ENCODE results near the gene PIK3C2G. TPM values are rescaled to one million over a fixed set of nuclear protein-coding genes. Genes with fewer than 3 reads are reported as not detected.

PIK3C2G gene
- polyA plus RNA-seq, 3 donors, result not detected

DNA sequence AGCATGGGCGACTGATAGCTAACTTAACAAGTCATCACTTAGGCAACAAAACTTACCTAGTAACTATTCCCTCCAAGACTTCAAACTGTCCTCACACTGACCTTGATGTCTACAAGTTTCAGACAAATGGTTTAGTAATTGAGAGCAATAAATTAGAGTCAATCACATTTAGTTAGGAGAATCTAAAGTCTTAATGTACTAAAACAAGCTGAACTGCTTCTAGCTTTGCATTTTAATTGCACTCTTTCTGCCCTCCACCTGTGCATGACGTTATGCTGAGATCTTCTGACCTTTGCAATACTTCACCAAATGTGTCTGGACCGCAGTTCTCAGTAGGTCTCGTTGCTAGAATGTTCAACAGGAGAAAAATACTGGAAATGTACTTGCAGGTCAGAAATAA lies 158.0 kb downstream of the PIK3C2G start:
- Histone ChIP-seq H3K27me3 (ENCODE audit: control insufficient read depth in 2 of 2, insufficient read depth in 2 of 2, low read length in 2 of 2) (no peaks in the 10 kb centered on the region), H3K9ac (ENCODE audit: insufficient read depth, low read length, poor library complexity, severe bottlenecking) (no peak overlapping the region), H4K20me1 (ENCODE audit: insufficient read depth, low read length) (no peaks in the 10 kb centered on the region), H3K36me3 (replicated peaks in 1 of 2; ENCODE audit: control insufficient read depth in 1 of 2, insufficient read depth in 2 of 2, low read length in 2 of 2) (no peaks in the 10 kb centered on the region), H3K4me2 (replicated peaks; ENCODE audit: extremely low read depth, low read length, poor library complexity, severe bottlenecking) (no peak overlapping the region), H3K4me3 (replicated peaks in 1 of 3; ENCODE audit: low read depth in 2 of 3, low read length in 3 of 3) (no peak overlapping the region), H3K27ac (ENCODE audit: low read depth in 1 of 2, low read length in 2 of 2) (no peak overlapping the region), H3K9me3 (replicated peaks in 1 of 2; ENCODE audit: control insufficient read depth in 1 of 2, insufficient read depth in 1 of 2, low read length in 2 of 2) (no peaks in the 10 kb centered on the region), H2AFZ (ENCODE audit: insufficient read depth, low read depth, low read length, poor library complexity, severe bottlenecking) (no peak overlapping the region), H3K4me1 (ENCODE audit: control insufficient read depth in 1 of 2, insufficient read depth in 2 of 2, low read length in 2 of 2) (no peaks in the 10 kb centered on the region), H3K79me2 (ENCODE audit: insufficient read depth, low read length) (no peaks in the 10 kb centered on the region)
- H3K4me1 Mint-ChIP-seq, result no peaks in the 10 kb centered on the region
- no peak overlapping the region for H3K27ac Mint-ChIP-seq
- TF ChIP-seq, protein P1, sequence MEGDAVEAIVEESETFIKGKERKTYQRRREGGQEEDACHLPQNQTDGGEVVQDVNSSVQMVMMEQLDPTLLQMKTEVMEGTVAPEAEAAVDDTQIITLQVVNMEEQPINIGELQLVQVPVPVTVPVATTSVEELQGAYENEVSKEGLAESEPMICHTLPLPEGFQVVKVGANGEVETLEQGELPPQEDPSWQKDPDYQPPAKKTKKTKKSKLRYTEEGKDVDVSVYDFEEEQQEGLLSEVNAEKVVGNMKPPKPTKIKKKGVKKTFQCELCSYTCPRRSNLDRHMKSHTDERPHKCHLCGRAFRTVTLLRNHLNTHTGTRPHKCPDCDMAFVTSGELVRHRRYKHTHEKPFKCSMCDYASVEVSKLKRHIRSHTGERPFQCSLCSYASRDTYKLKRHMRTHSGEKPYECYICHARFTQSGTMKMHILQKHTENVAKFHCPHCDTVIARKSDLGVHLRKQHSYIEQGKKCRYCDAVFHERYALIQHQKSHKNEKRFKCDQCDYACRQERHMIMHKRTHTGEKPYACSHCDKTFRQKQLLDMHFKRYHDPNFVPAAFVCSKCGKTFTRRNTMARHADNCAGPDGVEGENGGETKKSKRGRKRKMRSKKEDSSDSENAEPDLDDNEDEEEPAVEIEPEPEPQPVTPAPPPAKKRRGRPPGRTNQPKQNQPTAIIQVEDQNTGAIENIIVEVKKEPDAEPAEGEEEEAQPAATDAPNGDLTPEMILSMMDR (IDR thresholded peaks at IDR 0.05), result no peak
- H3K27me3 Mint-ChIP-seq (ENCODE audit: low read depth in 3 of 3), result peaks cover 0 to 2% (median 2%) of the 10 kb centered on the region in 3 donors
- WGBS (ENCODE audit: insufficient coverage), result no CpG with 5 or more reads among the region's 4 CpGs
- H3K4me3 Mint-ChIP-seq, result no peak overlapping the region
- no peaks in the 10 kb centered on the region for H3K36me3 Mint-ChIP-seq
- peaks cover 0 to 4% (median 0%) of the 10 kb centered on the region in 7 donors for H3K9me3 Mint-ChIP-seq
- intact Hi-C loops (cut with micrococcal nuclease), result no loop called here
- DNase-seq, result no peak

DNA sequence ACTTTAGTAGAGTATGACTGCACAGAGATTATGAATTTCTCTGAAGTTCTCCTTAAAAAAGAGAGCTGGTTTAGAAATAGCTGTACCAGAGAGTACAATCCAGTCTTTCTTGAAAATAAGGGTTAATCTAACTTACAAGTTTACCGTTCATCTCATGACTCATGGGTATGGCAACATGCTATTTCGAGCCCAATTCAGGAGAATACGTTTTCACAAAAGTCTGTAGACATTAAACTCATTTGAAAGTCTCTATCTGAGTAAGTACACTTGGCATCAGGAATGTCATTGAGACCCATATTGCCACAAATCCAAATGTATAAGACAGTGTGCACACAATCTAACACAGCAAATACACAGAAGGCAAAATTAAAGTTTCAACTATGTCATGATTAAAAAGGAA lies 160.5 kb downstream of the PIK3C2G start:
- no peaks in the 10 kb centered on the region for H3K36me3 Mint-ChIP-seq
- no peak overlapping the region for H3K27ac ChIP-seq (ENCODE audit: low read depth in 1 of 2, low read length in 2 of 2)
- no peak overlapping the region for H3K27ac Mint-ChIP-seq
- no peaks in the 10 kb centered on the region for H3K36me3 ChIP-seq (replicated peaks in 1 of 2; ENCODE audit: control insufficient read depth in 1 of 2, insufficient read depth in 2 of 2, low read length in 2 of 2)
- H3K9ac ChIP-seq (ENCODE audit: insufficient read depth, low read length, poor library complexity, severe bottlenecking), result no peak overlapping the region
- WGBS (ENCODE audit: insufficient coverage), result 90% methylated on average over 2 of the region's 3 CpGs
- DNase-seq, result no peak
- no peak overlapping the region for H2AFZ ChIP-seq (ENCODE audit: insufficient read depth, low read depth, low read length, poor library complexity, severe bottlenecking)
- intact Hi-C loops (cut with micrococcal nuclease), result no loop called here
- no peak overlapping the region for H3K4me2 ChIP-seq (replicated peaks; ENCODE audit: extremely low read depth, low read length, poor library complexity, severe bottlenecking)
- H3K27me3 Mint-ChIP-seq (ENCODE audit: low read depth in 3 of 3), result peaks cover 0 to 2% (median 0%) of the 10 kb centered on the region in 3 donors
- TF ChIP-seq, protein P1 (IDR thresholded peaks at IDR 0.05), result no peak
- H3K4me3 ChIP-seq (replicated peaks in 1 of 3; ENCODE audit: low read depth in 2 of 3, low read length in 3 of 3), result no peak overlapping the region
- peaks cover 0 to 1% (median 0%) of the 10 kb centered on the region in 7 donors for H3K9me3 Mint-ChIP-seq
- H3K79me2 ChIP-seq (ENCODE audit: insufficient read depth, low read length), result no peaks in the 10 kb centered on the region
- H3K9me3 ChIP-seq (replicated peaks in 1 of 2; ENCODE audit: control insufficient read depth in 1 of 2, insufficient read depth in 1 of 2, low read length in 2 of 2), result no peaks in the 10 kb centered on the region
- H4K20me1 ChIP-seq (ENCODE audit: insufficient read depth, low read length), result no peaks in the 10 kb centered on the region
- H3K4me3 Mint-ChIP-seq, result no peak overlapping the region
- no peaks in the 10 kb centered on the region for H3K27me3 ChIP-seq (ENCODE audit: control insufficient read depth in 2 of 2, insufficient read depth in 2 of 2, low read length in 2 of 2)
- H3K4me1 Mint-ChIP-seq, result no peaks in the 10 kb centered on the region
- H3K4me1 ChIP-seq (ENCODE audit: control insufficient read depth in 1 of 2, insufficient read depth in 2 of 2, low read length in 2 of 2), result no peaks in the 10 kb centered on the region

Measured in CD14-positive monocyte (primary cell).